ENCODE measurements around the gene GPR137. TPM values are rescaled to one million over a fixed set of nuclear protein-coding genes. Genes with fewer than 3 reads are reported as not detected.

GPR137 gene
- total and polyA plus RNA-seq, 12 donors = 16.4 to 43.0 (median 24.3) TPM

DNA sequence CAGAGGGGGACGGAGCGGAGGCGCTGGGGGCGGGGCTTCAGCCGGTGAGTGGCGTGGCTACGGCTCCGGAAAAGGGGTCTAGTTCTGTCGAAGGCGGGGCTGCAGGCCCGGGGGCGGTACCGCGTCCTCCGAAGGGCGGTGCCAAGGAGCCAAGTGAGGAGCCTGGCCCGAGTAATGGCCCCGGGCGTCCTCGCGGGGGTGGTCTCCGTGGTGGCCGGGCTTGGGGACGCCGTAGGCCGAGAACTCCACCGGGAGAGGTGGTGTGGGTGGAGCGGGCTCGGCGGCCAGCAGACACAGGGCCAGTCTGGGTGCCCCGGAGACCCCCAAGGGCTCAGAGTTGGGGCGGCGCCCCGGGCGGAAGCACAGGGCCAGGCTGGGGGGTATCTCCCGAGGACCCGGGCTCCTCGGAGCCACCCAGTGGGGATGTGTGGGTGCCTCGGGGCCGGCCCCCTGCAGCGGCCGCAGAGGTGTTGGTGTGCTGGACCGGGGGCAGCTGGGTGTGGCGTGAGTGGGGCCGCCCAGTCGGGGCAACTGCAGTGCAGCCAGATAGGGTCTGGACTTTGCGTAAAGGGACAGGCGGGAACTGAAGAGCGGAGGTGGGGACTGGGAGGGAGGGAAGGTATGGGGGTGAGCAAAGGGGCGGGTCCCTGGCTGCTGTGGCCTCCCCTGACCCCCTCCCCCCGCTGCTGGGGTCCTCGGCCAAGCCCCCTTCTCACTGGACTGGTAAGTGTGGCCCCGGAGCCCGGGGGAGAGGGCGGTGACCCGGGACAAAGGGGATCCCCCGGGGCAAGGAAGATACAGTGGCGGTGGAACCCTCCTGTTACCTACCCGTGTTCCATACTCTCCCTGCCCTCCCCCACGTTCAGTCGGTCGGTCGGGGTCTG lies 43.9 kb upstream of the GPR137 start:
- no peaks in the 10 kb centered on the region for H3K27me3 ChIP-seq
- H3K4me1 ChIP-seq = peaks cover 15 to 66% (median 39%) of the 10 kb centered on the region in 9 donors
- WGBS, 2 donors = 0 to 1% methylated on average over 63 of the region's 63 CpGs
- H3K27ac ChIP-seq = peak overlapping the region; percentile 90 to 100 (median 98)
- intact Hi-C loops (cut with DNase I) = loop anchor here in 3 of 10 donors (1.0 to 2.0 kb wide), 2 partner anchors 29 kb away; no protein-coding TSS in a partner anchor
- TF ChIP-seq, protein P1, sequence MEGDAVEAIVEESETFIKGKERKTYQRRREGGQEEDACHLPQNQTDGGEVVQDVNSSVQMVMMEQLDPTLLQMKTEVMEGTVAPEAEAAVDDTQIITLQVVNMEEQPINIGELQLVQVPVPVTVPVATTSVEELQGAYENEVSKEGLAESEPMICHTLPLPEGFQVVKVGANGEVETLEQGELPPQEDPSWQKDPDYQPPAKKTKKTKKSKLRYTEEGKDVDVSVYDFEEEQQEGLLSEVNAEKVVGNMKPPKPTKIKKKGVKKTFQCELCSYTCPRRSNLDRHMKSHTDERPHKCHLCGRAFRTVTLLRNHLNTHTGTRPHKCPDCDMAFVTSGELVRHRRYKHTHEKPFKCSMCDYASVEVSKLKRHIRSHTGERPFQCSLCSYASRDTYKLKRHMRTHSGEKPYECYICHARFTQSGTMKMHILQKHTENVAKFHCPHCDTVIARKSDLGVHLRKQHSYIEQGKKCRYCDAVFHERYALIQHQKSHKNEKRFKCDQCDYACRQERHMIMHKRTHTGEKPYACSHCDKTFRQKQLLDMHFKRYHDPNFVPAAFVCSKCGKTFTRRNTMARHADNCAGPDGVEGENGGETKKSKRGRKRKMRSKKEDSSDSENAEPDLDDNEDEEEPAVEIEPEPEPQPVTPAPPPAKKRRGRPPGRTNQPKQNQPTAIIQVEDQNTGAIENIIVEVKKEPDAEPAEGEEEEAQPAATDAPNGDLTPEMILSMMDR (IDR thresholded peaks at IDR 0.05) = peak in 3 of 9 donors; percentile 7 to 20 (median 17)
- H3K4me3 ChIP-seq = peak overlapping the region; percentile 73 to 99 (median 88)
- peaks cover 0 to 46% (median 14%) of the 10 kb centered on the region in 9 donors for H3K36me3 ChIP-seq
- ATAC-seq (peak; percentile 3 to 41 (median 6)), DNase-seq (peak; percentile 59 to 66)
- no peaks in the 10 kb centered on the region for H3K9me3 ChIP-seq

DNA sequence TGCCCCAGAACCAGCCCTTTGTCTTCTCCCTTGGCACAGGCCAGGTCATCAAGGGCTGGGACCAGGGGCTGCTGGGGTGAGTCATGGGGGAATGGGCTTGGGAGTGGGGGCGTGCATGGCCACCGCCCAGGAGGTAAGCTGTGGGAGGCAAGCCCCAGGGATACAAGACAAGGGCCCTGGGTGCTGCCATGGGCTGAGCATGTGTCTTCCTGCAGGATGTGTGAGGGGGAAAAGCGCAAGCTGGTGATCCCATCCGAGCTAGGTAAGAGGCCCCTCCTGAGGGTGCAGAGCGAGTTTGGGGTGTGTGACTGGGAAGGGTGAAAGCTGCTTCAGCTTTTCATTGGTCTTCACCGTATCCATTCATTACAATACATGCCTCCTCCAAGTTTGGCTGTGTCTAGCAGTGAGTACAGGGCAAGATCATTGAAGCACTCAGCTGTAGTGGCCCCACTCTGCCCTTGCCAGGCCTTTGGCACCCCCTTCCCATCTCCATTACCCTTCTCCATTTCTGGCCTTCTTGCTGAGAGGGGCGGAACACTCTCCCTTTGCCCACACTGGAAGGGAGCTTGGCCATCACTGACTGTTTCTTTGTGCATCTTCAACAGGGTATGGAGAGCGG lies 42.3 kb upstream of the GPR137 start:
- intact Hi-C loops (cut with DNase I) = no loop called here
- Histone ChIP-seq H3K27ac (peak overlapping the region in 5 of 10 donors; percentile 10 to 98 (median 69)), H3K4me3 (peak overlapping the region in 2 of 10 donors; percentile 92 to 94), H3K4me1 (peaks cover 19 to 65% (median 46%) of the 10 kb centered on the region in 9 donors), H3K27me3 (no peaks in the 10 kb centered on the region), H3K9me3 (no peaks in the 10 kb centered on the region), H3K36me3 (peaks cover 0 to 32% (median 11%) of the 10 kb centered on the region in 9 donors)
- DNase-seq (no peak), ATAC-seq (no peak)
- 85% methylated on average over 8 of the region's 8 CpGs for WGBS, 2 donors
- TF ChIP-seq, protein P1 (IDR thresholded peaks at IDR 0.05) = no peak

DNA sequence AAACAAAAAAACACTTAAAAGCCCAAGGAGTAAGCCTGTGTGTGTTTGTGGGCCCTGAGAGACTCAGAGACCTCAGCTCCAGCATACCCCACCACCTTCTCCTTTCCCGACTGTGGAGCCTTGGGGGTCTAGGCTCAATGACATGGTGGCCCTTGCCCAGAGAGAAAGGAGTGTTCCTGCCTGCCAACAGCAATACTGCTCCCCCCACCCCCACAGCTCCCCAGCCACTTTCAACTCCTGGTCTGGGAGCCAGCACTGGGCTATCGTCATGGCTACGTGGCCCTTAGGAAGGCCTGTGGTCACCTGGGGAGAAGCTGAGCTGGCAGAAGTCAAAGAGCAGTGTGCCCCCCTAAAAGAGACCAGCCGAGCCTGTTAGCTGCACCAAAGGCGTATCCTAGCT lies 41.5 kb upstream of the GPR137 start:
- no peaks in the 10 kb centered on the region for H3K9me3 ChIP-seq
- H3K27me3 ChIP-seq = no peaks in the 10 kb centered on the region
- peaks cover 0 to 24% (median 3%) of the 10 kb centered on the region in 9 donors for H3K36me3 ChIP-seq
- H3K4me1 ChIP-seq = peaks cover 19 to 58% (median 46%) of the 10 kb centered on the region in 9 donors
- TF ChIP-seq, protein P1 (IDR thresholded peaks at IDR 0.05) = no peak
- no peak for DNase-seq
- intact Hi-C loops (cut with DNase I) = no loop called here
- H3K4me3 ChIP-seq = no peak overlapping the region
- WGBS, 2 donors = 61 to 63% methylated on average over 5 of the region's 5 CpGs
- peak overlapping the region in 3 of 10 donors; percentile 12 to 98 (median 13) for H3K27ac ChIP-seq
- ATAC-seq = no peak

DNA sequence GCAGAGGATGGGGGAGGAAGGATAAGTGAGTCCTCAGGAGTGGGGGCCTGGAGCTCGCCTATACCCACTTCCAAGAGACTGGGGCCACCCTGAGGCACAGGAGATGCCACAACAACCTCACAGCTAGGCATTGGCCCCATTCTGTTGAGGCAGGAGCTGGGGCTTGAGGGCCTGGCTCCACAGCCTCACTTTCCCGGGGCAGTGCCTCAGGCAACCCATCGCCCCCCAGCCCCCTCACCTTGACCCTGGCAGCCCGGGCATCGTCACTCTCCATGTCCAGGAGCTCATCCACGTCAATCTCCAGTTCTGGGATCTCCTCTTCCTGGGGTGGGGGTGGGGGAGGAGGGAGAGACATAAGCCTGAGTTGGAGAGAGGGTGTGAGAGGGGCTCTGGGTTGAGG lies 40.7 kb upstream of the GPR137 start:
- intact Hi-C loops (cut with DNase I) = loop anchor here in 1 of 10 donors (5.0 kb wide), 1 partner anchor 57 kb away; the partner anchor contains the start of gene CATSPERZ
- TF ChIP-seq, protein P1 (IDR thresholded peaks at IDR 0.05) = no peak
- Histone ChIP-seq H3K4me1 (peaks cover 19 to 53% (median 42%) of the 10 kb centered on the region in 9 donors), H3K4me3 (peak overlapping the region in 7 of 10 donors; percentile 64 to 89 (median 70)), H3K27me3 (no peaks in the 10 kb centered on the region), H3K27ac (peak overlapping the region in 9 of 10 donors; percentile 80 to 96 (median 84)), H3K9me3 (no peaks in the 10 kb centered on the region), H3K36me3 (peaks cover 0 to 20% (median 0%) of the 10 kb centered on the region in 9 donors)
- 37 to 51% methylated on average over 6 of the region's 6 CpGs for WGBS, 2 donors
- DNase-seq (no peak), ATAC-seq (no peak)

Measured in heart right ventricle (tissue), 16 donors.